GM19467 (cell line): ENCODE results near the gene NELFE.
"Not testable (repeated sequence)": the region's sequence is repeated elsewhere in the genome, so short reads cannot be mapped to it uniquely, and the experiment has no call there.

Experiments
- ATAC-seq: cut with Tn5 transposase; IDR thresholded peaks from one replicate; pipeline ENCODE4 v1.9.1; 2021; ENCODE audit warnings: mild to moderate bottlenecking, moderate library complexity; ENCODE audit not compliant: unreplicated experiment

NELFE gene

DNA sequence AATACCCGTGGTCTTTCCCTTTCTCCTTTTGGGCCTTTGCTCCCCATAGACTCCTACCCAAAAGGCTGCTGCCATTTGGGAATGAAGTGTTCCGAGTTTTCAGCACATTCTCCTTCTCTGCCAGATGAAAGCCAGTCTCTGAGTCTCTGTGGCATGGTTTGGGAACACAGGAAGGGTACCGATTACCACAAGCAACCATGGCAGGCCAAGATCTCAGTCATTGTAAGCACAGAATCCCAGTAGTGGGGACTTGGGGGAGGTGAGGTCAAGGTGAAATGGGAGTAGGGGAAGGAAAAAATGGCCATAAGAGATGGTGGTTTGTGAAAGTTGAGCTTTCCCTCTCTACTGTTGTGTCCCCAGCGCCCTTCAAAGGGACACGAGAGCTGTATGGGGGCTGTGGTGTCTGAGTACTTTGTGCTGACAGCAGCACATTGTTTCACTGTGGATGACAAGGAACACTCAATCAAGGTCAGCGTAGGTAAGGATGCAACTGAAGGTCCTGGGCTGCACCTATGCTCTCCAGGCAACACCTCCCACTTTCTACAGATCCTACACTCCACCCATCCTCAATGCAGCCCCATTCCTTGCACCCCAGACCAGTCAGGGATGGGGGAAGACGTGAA is 8.7 kb downstream of the NELFE start:
- ATAC-seq, result no peak

DNA sequence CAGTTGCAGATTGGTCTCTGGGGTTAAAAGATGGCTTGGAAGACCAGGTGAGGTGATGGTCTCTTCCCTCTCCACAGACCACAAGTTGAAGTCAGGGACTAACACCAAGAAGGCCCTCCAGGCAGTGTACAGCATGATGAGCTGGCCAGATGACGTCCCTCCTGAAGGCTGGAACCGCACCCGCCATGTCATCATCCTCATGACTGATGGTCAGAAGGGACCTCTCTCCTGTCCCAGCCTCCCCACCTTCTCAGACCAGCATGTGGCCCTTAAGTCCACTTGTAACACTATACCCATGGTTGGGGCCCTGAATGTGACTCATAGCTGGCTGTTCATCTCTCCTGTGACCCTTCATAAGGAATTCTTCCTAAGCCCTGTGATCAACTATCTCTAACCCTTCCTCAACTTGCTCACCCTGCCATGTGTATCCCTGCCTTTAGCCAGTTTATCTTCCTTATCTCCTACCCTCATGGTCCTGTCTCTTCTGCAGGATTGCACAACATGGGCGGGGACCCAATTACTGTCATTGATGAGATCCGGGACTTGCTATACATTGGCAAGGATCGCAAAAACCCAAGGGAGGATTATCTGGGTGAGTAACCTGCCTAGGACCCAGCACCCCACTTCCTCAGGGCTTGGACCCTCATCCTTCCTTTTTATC is 9.9 kb downstream of the NELFE start:
- no peak for ATAC-seq

DNA sequence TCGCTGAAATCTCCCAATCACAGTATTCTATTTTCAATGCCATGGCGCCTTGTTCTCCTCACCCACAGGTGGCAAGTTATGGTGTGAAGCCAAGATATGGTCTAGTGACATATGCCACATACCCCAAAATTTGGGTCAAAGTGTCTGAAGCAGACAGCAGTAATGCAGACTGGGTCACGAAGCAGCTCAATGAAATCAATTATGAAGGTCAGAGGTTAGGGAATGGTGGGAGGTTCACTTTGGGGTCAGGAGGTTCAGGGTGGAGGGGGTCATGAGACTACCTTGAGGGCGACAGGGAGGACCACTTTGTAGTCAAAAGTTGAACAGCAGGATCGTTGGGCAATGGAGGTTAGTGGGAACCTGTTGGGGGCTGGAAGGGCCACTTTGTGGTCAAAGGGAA is 10.5 kb downstream of the NELFE start:
- no peak for ATAC-seq

DNA sequence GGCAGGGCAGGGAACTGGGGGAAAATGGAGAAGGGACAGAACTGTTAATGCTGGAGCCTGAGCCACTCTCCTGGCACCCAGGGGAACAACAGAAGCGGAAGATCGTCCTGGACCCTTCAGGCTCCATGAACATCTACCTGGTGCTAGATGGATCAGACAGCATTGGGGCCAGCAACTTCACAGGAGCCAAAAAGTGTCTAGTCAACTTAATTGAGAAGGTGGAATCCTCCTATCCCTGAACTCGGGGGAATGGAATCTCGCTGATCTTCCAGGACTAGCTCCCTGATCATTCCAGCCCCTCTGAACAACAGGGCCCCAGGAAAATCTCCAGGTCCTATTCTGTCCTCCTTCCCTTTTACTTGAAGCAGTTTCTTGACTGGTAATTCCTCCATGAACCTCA is 10.9 kb downstream of the NELFE start:
- no peak for ATAC-seq

DNA sequence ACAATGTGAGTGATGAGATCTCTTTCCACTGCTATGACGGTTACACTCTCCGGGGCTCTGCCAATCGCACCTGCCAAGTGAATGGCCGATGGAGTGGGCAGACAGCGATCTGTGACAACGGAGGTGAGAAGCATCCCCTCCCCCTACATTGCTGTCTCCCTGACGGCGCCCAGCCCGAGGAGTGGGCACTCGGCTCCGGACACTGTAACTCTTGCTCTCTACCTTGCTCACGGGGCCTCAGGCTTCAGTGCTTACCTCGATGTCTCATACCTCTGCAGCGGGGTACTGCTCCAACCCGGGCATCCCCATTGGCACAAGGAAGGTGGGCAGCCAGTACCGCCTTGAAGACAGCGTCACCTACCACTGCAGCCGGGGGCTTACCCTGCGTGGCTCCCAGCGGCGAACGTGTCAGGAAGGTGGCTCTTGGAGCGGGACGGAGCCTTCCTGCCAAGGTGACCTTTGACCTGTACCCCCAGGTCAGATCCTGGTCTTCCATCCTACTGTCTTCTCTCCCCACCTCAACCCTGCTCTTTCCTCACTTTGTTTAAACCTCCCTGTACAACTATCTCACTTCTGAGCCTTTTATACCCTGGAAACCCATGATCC is 11.6 kb downstream of the NELFE start:
- ATAC-seq, result no peak

DNA sequence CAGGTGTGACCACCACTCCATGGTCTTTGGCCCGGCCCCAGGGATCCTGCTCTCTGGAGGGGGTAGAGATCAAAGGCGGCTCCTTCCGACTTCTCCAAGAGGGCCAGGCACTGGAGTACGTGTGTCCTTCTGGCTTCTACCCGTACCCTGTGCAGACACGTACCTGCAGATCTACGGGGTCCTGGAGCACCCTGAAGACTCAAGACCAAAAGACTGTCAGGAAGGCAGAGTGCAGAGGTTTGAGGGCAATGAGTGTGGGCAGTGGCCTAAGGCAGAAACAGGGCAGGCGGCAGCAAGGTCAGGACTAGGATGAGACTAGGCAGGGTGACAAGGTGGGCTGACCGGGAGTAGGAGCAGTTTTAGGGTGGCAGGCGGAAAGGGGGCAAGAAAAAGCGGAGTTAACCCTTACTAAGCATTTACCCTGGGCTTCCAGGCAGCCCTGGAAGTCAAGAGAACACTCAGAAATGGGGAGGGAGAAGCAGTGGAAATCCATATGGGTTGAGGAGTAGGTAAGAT is 12.3 kb downstream of the NELFE start:
- ATAC-seq, result no peak

DNA sequence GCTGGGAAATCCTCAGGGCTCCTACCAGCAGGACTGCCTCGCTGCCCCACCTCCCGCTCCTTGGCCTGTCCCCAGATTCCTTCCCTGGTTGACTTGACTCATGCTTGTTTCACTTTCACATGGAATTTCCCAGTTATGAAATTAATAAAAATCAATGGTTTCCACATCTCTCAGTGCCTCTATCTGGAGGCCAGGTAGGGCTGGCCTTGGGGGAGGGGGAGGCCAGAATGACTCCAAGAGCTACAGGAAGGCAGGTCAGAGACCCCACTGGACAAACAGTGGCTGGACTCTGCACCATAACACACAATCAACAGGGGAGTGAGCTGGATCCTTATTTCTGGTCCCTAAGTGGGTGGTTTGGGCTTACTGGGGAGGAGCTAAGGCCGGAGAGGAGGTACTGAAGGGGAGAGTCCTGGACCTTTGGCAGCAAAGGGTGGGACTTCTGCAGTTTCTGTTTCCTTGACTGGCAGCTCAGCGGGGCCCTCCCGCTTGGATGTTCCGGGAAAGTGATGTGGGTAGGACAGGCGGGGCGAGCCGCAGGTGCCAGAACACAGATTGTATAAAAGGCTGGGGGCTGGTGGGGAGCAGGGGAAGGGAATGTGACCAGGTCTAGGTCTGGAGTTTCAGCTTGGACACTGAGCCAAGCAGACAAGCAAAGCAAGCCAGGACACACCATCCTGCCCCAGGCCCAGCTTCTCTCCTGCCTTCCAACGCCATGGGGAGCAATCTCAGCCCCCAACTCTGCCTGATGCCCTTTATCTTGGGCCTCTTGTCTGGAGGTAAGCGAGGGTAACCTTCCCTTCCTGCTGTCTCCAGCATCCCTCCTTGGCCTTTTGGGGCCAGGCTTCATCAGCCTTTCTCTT is 13.0 kb downstream of the NELFE start, which contains the start of gene CFB:
Gene CFB (plus strand): TSS at position 589 of the 863 bp plus-strand sequence. CDS start 127 bp downstream, at position 716.
- no peak for ATAC-seq

DNA sequence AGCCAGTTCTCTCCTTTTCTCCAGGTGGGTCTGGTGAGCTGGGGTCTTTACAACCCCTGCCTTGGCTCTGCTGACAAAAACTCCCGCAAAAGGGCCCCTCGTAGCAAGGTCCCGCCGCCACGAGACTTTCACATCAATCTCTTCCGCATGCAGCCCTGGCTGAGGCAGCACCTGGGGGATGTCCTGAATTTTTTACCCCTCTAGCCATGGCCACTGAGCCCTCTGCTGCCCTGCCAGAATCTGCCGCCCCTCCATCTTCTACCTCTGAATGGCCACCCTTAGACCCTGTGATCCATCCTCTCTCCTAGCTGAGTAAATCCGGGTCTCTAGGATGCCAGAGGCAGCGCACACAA is 13.6 kb downstream of the NELFE start:
- no peak for ATAC-seq

DNA sequence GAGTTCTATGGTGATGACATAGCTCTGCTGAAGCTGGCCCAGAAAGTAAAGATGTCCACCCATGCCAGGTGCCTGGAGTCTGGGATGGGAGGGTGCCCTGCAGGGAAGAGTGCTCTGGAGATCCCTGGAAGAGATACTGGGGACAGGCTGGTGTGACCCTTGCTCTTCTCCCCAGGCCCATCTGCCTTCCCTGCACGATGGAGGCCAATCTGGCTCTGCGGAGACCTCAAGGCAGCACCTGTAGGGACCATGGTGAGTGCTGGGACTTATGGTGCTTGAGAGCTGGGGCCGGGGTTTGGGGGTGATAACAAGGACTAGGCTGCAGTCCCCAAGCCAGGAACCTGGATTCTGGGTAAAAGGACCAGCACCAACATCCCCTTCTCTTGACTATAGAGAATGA is 15.0 kb downstream of the NELFE start:
- no peak for ATAC-seq

DNA sequence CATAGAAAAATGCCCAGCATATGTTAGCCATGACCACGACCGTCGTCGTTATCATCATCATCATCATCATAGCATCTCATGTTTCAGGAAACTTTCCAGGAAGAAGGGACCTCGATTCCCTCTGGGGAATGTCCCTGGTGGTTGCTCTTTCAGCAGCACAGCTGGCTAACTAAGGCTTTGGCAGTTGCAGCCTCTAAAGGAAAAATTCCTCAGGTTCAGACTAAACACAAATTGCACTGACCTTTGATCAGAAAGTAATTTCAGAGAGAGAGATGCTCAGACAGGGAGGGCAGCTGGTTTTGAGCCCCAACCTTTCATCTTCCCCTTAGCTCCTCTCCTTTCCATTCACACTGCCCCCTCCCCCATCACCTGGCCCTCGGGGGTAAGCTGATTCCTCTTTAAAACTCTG is 18.5 kb downstream of the NELFE start:
- ATAC-seq, result no peak

DNA sequence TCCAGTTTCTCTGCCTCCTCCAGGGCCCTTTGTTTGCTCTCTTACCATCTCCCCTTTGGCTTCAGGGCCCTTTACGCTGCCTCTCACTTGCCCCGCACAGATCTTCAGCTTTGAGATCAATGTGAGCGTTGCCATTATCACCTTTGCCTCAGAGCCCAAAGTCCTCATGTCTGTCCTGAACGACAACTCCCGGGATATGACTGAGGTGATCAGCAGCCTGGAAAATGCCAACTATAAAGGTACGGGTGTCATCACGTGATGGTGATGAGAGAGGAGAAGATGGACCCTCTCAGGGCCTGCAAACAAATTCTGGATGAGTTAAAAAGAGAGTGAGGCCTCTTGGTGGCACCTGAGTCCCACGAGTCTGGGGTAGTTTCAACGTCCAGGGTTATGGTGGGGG is 22.9 kb downstream of the NELFE start:
- ATAC-seq, result no peak

DNA sequence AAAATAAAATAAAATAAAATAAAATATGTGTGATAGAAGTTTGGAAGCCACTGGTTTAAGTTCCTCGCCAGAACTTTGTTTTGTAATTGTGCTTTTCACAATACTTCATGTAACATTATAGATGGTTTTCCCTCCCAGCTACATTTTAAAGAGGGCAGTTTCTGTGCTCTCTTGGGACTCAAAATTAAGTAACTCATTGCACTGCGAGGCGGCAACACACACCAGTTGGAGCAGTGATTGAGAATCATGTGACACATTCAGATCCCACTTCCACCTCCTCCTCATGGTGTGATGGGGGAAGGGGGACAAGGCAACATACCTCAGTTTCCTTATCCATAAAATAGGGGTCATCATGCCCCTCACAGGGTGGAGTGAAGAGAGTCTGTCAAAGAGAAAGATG is 23.8 kb downstream of the NELFE start:
- ATAC-seq, result no peak

DNA sequence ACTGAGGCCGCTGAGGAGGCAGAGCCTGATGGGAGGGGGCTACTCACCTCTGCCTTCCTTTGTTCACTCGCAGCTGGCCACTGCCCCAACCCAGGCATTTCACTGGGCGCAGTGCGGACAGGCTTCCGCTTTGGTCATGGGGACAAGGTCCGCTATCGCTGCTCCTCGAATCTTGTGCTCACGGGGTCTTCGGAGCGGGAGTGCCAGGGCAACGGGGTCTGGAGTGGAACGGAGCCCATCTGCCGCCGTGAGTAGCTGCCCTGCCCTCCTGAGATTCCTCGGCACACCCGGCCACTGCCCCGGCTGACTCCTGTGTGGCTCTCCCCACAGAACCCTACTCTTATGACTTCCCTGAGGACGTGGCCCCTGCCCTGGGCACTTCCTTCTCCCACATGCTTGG is 25.2 kb downstream of the NELFE start:
- ATAC-seq, result no peak

DNA sequence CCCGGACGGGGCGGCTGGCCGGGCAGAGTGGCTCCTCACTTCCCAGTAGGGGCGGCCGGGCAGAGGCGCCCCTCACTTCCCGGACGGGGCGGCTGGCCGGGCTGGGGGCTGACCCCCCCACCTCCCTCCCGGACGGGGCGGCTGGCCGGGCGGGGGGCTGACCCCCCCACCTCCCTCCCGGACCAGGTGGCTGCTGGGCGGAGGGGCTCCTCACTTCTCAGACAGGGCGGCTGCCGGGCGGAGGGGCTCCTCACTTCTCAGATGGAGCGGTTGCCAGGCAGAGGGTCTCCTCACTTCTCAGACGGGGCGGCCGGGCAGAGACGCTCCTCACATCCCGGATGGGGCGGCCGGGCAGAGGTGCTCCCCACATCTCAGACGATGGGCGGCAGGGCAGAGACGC is 26.6 kb downstream of the NELFE start:
- not testable (repeated sequence) for ATAC-seq

DNA sequence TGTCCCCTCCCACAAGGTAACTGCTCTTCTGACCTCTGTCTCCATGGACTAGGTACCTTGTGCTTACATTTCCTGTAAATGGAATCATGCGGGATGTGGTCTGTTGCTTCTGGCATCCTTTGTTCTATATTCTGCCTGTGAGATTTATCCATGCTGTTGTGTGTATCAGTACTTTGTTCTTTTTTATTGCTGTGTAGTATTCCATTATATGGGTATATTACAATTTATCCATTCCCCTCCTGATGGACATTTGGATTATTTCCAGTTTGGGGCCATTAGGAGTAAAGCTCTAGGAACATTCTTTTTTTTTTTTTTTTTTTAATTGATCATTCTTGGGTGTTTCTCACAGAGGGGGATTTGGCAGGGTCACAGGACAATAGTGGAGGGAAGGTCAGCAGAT is 27.8 kb downstream of the NELFE start:
- no peak for ATAC-seq

DNA sequence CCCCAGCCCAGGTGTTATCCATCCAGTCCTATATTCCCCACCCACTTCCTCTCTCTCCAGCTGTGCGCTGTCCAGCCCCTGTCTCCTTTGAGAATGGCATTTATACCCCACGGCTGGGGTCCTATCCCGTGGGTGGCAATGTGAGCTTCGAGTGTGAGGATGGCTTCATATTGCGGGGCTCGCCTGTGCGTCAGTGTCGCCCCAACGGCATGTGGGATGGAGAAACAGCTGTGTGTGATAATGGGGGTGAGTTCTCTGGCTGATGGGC is 30.2 kb downstream of the NELFE start:
- no peak for ATAC-seq

DNA sequence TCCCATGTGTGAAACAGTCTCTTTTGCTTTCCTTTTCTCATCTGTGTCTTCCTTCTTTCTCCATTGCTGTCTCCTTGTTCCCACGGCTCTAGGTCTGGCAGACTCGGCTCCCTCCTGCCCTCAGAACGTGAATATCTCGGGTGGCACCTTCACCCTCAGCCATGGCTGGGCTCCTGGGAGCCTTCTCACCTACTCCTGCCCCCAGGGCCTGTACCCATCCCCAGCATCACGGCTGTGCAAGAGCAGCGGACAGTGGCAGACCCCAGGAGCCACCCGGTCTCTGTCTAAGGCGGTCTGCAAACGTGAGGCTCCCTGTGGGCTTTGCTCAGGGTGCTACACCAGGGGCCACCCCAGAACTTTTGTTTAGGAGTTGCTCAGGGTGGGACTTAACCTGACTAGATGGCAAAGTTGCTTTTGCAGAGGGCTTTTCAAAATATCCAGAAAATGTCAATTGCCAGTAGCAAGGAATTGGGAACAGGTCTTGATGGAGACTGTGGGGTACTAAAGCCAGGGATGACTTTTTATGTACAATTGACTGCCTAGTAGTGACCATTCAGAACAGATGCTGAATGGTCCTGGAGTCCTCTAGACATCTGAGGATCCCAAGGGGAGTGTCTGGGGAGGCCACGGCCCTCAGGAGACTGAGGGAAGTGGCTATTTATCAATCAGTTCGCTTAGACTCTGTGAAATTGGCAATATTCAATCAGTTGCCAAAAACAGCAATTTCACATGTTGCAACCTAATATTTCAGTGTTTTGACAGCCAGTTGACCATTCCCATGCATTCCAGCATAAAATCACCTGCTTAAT is 30.7 kb downstream of the NELFE start:
- ATAC-seq, result no peak

DNA sequence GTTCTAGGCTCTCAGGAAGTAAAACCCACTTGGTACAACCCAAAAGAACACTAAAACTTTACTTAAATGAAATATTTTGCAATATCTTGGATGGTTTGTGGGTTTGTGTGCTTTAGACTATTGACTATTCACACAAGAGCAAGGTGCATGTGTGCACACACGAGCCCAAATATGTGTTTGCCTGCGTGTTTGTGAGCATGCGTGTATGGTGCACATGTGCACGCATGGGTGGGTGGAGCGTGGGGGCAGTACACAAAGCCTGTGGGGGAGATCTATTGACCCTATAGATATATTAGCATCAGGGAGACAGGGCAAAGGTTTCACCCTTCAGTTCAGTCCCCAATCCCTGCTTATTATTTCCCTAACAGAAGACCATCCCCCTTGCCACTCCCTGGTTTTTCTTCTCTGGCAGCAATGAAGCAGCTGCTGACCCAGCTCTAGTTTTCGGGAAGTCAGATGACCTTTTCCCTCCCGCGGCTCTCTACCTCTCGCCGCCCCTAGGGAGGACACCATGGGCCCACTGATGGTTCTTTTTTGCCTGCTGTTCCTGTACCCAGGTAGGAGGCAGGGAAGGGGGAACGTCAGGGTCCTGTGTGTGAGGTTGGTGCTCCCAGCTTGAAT is 31.4 kb downstream of the NELFE start, which contains the start of gene C2:
Gene C2 (plus strand): TSS at position 476 of the 621 bp plus-strand sequence. CDS start 36 bp downstream, at position 512.
- ATAC-seq, result no peak

DNA sequence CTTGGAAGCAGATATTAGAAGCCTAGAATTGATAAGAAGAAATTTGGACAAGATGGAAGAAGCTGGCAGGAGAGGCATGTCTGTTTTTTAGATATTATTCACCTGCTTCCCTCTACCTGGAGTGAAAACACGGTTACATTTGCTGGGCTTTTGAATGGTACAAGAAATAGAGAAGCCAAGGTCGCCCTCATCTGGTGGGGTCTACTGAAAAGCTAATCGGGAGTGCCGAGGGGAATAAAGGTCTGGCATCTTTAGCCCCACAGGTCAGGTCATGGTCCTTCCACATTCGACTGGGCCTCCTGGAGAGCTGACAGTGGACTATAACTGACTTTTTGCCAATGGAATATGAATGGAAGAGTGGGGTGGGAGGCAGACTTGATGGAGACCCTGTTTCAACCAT is 35.8 kb downstream of the NELFE start:
- ATAC-seq, result no peak

DNA sequence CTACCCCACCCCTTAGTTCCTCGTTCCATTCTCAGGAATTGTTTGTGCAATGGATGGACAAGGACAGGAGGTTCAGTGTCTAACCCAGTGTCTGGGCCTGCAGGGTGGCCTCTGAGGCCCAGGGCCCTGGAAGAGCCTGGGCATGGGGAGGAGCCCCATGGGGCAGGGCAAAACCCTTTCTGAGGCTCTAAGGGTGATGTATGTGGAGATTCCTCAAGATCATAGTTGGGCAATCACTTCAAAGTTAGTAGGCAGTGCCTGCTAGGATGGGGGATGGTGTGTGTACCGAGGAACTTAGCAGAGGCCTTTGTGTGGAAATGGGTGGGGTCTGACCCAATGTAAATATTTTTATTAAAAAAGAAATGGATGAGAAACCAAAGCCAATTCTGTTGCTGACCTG is 38.0 kb downstream of the NELFE start:
- no peak for ATAC-seq
